ENCODE results near the gene ZNF277. TPM values are rescaled to one million over a fixed set of nuclear protein-coding genes. Genes with fewer than 3 reads are reported as not detected.

ZNF277 gene
- total RNA-seq, 4 donors from 2014 or later = 14.4 to 44.9 (median 21.4) TPM

GRCh38 chr7:112176241-112176640, 30.3 kb upstream of the ZNF277 start:
- Histone ChIP-seq H3K9me3 (no peaks in the 10 kb centered on the region), H3K36me3 (no peaks in the 10 kb centered on the region), H3K4me3 (no peak overlapping the region), H3K4me1 (no peaks in the 10 kb centered on the region), H3K27me3 (no peaks in the 10 kb centered on the region), H3K27ac (no peak overlapping the region)
- no peak for DNase-seq
- no peak for TF ChIP-seq CTCF (IDR thresholded peaks at IDR 0.05)
- no peak for TF ChIP-seq POLR2A (IDR thresholded peaks at IDR 0.05)
- intact Hi-C loops (cut with DNase I; ENCODE audit: low total_unique reads) = no loop called here

GRCh38 chr7:112176693-112177415, 29.6 kb upstream of the ZNF277 start:
- Histone ChIP-seq H3K27ac (no peak overlapping the region), H3K9me3 (no peaks in the 10 kb centered on the region), H3K36me3 (no peaks in the 10 kb centered on the region), H3K4me3 (no peak overlapping the region), H3K4me1 (no peaks in the 10 kb centered on the region), H3K27me3 (no peaks in the 10 kb centered on the region)
- TF ChIP-seq CTCF (IDR thresholded peaks at IDR 0.05) (no peak), POLR2A (IDR thresholded peaks at IDR 0.05) (no peak)
- DNase-seq = no peak
- intact Hi-C loops (cut with DNase I; ENCODE audit: low total_unique reads) = no loop called here

- intact Hi-C loops (cut with DNase I; ENCODE audit: low total_unique reads) = no loop called here
- Histone ChIP-seq H3K4me1 (no peaks in the 10 kb centered on the region), H3K27me3 (no peaks in the 10 kb centered on the region), H3K27ac (no peak overlapping the region), H3K36me3 (no peaks in the 10 kb centered on the region), H3K4me3 (no peak overlapping the region), H3K9me3 (no peaks in the 10 kb centered on the region)
- DNase-seq = no peak
- TF ChIP-seq POLR2A (IDR thresholded peaks at IDR 0.05) (no peak), CTCF (IDR thresholded peaks at IDR 0.05) (no peak)
Observed at GRCh38 chr7:112180223-112180622, 26.3 kb upstream of the ZNF277 start.

GRCh38 chr7:112182749-112183148, 23.7 kb upstream of the ZNF277 start:
- no peaks in the 10 kb centered on the region for H3K4me1 ChIP-seq
- intact Hi-C loops (cut with DNase I; ENCODE audit: low total_unique reads) = no loop called here

More at GRCh38 chr7:112182749-112183148, 23.7 kb upstream of the ZNF277 start:
- no peak for TF ChIP-seq CTCF (IDR thresholded peaks at IDR 0.05)
- no peak for TF ChIP-seq POLR2A (IDR thresholded peaks at IDR 0.05)
- Histone ChIP-seq H3K27ac (no peak overlapping the region), H3K9me3 (no peaks in the 10 kb centered on the region), H3K27me3 (no peaks in the 10 kb centered on the region), H3K4me3 (no peak overlapping the region), H3K36me3 (no peaks in the 10 kb centered on the region)
- no peak for DNase-seq
